Fibroblast of pulmonary artery (primary cell): Measurements from ENCODE around the gene TRIM69.

ENCODE experiments used
- DNase-seq: peaks from one replicate; pipeline ENCODE4 v3.0.0-alpha.2; 2010; ENCODE audit warnings: low read depth
- H3K4me3 ChIP-seq: replicated peaks from 2 replicates; pipeline ENCODE4 v1.5.1; 2011; ENCODE audit warnings: low read depth, mild to moderate bottlenecking, control low read depth, low read length, moderate library complexity
- CTCF ChIP-seq: IDR thresholded peaks from 2 replicates; pipeline ENCODE4 v1.5.1; 2011; ENCODE audit warnings: mild to moderate bottlenecking, control low read depth, low read length, inconsistent platforms; ENCODE audit errors: missing control alignments

Gene TRIM69

GRCh38 chr15:44705986-44706385 is 30.3 kb upstream of the TRIM69 start:
- H3K4me3 ChIP-seq, result no peak overlapping the region
- TF ChIP-seq CTCF, result no peak
- DNase-seq, result no peak

- no peak for DNase-seq
- no peak overlapping the region for H3K4me3 ChIP-seq
- TF ChIP-seq CTCF, result no peak
Observed at GRCh38 chr15:44706401-44706800, 29.9 kb upstream of the TRIM69 start.

- TF ChIP-seq CTCF, result no peak
Observed at GRCh38 chr15:44706946-44707636, 29.2 kb upstream of the TRIM69 start.

GRCh38 chr15:44710236-44711095 is 25.9 kb upstream of the TRIM69 start:
- peak; percentile 43 for TF ChIP-seq CTCF
- peak; percentile 41 for DNase-seq
- H3K4me3 ChIP-seq, result peak overlapping the region; percentile 98

More at GRCh38 chr15:44706946-44707636, 29.2 kb upstream of the TRIM69 start:
- DNase-seq, result no peak
- H3K4me3 ChIP-seq, result no peak overlapping the region

GRCh38 chr15:44711096-44711742 is 25.1 kb upstream of the TRIM69 start, which contains the start of the genes B2M and PATL2:
B2M (plus strand) TSS chr15:44711517; CDS start chr15:44711547, 30 bp downstream.
PATL2 (minus strand) TSS chr15:44711323; CDS start chr15:44676490, 34,833 bp downstream.
- peak; percentile 98 for DNase-seq
- TF ChIP-seq CTCF, result no peak
- peak within 1 kb of the TSS; percentile 98 for H3K4me3 ChIP-seq

- peak; percentile 33 for DNase-seq
- TF ChIP-seq CTCF, result no peak
Observed at GRCh38 chr15:44711743-44712345, 24.5 kb upstream of the TRIM69 start.

More at GRCh38 chr15:44711743-44712345, 24.5 kb upstream of the TRIM69 start:
- H3K4me3 ChIP-seq, result peak overlapping the region; percentile 98
